Measurements from ENCODE around the gene ANKRD17. TPM values are rescaled to one million over a fixed set of nuclear protein-coding genes. Genes with fewer than 3 reads are reported as not detected.

ANKRD17 gene
- total RNA-seq, 1 donor from 2014 or later = 87.9 TPM

DNA sequence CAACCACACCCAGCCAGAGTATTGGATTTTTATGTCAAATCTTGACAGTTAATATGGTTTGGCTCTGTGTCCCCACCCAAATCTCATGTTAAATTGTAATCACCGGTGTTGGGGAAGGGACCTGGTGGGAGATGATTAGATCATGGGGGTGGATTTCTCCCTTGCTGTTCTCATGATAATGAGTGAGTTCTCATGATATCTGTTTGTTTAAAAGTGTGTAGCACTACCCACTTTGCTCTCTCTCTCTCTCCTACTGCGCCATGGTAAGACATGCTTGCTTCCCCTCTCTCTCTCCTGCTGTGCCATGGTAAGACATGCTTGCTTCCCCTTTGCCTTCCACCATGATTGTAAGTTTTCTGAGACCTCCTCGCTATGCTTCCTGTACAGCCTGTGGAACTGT is 102.2 kb downstream of the ANKRD17 start:
- TF ChIP-seq, protein P1, sequence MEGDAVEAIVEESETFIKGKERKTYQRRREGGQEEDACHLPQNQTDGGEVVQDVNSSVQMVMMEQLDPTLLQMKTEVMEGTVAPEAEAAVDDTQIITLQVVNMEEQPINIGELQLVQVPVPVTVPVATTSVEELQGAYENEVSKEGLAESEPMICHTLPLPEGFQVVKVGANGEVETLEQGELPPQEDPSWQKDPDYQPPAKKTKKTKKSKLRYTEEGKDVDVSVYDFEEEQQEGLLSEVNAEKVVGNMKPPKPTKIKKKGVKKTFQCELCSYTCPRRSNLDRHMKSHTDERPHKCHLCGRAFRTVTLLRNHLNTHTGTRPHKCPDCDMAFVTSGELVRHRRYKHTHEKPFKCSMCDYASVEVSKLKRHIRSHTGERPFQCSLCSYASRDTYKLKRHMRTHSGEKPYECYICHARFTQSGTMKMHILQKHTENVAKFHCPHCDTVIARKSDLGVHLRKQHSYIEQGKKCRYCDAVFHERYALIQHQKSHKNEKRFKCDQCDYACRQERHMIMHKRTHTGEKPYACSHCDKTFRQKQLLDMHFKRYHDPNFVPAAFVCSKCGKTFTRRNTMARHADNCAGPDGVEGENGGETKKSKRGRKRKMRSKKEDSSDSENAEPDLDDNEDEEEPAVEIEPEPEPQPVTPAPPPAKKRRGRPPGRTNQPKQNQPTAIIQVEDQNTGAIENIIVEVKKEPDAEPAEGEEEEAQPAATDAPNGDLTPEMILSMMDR (conservative IDR thresholded peaks at IDR 0.05) = no peak
- no peak for DNase-seq (ENCODE audit: low read depth, low spot score)
- Mint-ChIP-seq H3K4me3 (no peak overlapping the region), H3K36me3 (ENCODE audit: low read depth) (peaks cover 23% of the 10 kb centered on the region), H3K9me3 (no peaks in the 10 kb centered on the region), H3K4me1 (peaks cover 1% of the 10 kb centered on the region), H3K27ac (ENCODE audit: unreplicated experiment) (no peak overlapping the region), H3K27me3 (ENCODE audit: low read depth) (no peaks in the 10 kb centered on the region)

GRCh38 chr4:73152893-73153292 is 105.7 kb downstream of the ANKRD17 start:
- H3K4me1 Mint-ChIP-seq = no peaks in the 10 kb centered on the region
- TF ChIP-seq, protein P1 (conservative IDR thresholded peaks at IDR 0.05) = no peak
- H3K9me3 Mint-ChIP-seq = no peaks in the 10 kb centered on the region
- H3K36me3 Mint-ChIP-seq (ENCODE audit: low read depth) = peaks cover 18% of the 10 kb centered on the region
- no peak overlapping the region for H3K4me3 Mint-ChIP-seq
- no peak for DNase-seq (ENCODE audit: low read depth, low spot score)
- no peak overlapping the region for H3K27ac Mint-ChIP-seq (ENCODE audit: unreplicated experiment)
- no peaks in the 10 kb centered on the region for H3K27me3 Mint-ChIP-seq (ENCODE audit: low read depth)

DNA sequence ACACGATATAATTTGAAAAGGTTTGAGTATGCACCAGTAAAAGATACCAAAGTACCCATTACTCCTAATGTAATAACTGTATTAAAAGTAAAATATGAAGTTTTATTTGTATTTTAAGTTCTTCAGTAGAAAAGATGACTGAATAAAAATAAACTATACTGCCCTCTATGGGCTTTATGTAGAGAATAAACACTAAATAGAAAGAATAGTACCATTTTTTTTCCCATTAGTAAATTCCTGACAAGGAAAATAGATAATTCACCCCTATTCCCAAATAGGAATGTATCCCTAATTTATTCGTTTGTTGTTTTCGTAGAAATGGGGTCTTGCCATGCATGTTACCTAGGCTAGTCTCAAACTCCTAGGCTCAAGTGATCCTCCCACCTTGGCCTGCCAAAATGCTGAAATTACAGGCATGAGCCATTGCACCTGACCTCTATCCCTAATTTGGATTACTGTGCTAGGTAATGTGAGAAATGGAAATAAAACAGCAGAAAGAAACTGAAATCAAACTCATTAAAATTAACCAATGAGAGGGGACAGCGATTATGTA is 115.5 kb downstream of the ANKRD17 start:
- TF ChIP-seq, protein P1 (conservative IDR thresholded peaks at IDR 0.05) = peak; percentile 56
- H3K9me3 Mint-ChIP-seq = no peaks in the 10 kb centered on the region
- peaks cover 12% of the 10 kb centered on the region for H3K4me1 Mint-ChIP-seq
- no peaks in the 10 kb centered on the region for H3K27me3 Mint-ChIP-seq (ENCODE audit: low read depth)
- DNase-seq (ENCODE audit: low read depth, low spot score) = no peak
- H3K4me3 Mint-ChIP-seq = no peak overlapping the region
- peaks cover 17% of the 10 kb centered on the region for H3K36me3 Mint-ChIP-seq (ENCODE audit: low read depth)
- no peak overlapping the region for H3K27ac Mint-ChIP-seq (ENCODE audit: unreplicated experiment)

DNA sequence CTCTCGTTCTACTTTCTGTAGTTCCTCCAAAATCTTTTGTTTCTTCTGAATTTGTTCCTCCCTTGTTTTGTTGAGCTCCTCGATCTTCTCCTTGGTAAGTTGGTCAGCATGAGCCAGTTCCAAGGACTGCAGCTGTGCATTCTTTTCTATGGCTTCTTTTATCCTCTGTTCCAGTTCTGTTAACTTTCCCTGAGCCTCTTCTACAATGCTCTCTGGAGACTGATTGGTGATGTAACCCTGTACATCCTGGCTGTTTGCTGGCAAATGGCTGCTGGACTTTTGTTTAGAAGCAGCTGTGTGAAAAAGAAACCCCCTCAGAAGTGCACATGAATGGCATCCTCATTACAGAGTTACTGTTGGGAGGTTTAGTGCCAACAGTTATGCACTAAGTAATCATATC is 118.6 kb downstream of the ANKRD17 start:
- peak overlapping the region; percentile 11 for H3K4me3 Mint-ChIP-seq
- H3K9me3 Mint-ChIP-seq = no peaks in the 10 kb centered on the region
- no peaks in the 10 kb centered on the region for H3K27me3 Mint-ChIP-seq (ENCODE audit: low read depth)
- no peak for DNase-seq (ENCODE audit: low read depth, low spot score)
- H3K36me3 Mint-ChIP-seq (ENCODE audit: low read depth) = peaks cover 19% of the 10 kb centered on the region
- peaks cover 12% of the 10 kb centered on the region for H3K4me1 Mint-ChIP-seq
- TF ChIP-seq, protein P1 (conservative IDR thresholded peaks at IDR 0.05) = no peak
- peak overlapping the region; percentile 90 for H3K27ac Mint-ChIP-seq (ENCODE audit: unreplicated experiment)

DNA sequence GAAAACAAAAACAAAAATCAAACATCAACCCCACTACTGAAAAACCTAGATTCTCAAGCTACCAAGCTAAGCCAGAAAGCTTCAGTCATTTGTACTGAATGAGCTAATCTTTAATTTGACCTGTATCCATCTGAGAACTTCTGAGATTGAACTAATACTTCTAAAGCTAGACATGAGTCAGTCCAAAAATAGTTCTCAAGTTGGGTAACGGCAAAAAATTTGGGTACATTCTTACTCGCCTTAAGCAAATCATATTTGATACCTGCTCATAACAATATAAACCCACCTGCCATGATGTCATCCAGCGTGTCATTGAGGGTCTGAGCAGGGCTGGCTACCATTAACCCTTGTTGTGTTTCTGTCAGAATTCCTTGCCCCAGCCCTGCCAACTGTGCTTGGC is 119.4 kb downstream of the ANKRD17 start:
- H3K9me3 Mint-ChIP-seq = no peaks in the 10 kb centered on the region
- TF ChIP-seq, protein P1 (conservative IDR thresholded peaks at IDR 0.05) = no peak
- peak overlapping the region; percentile 75 for H3K27ac Mint-ChIP-seq (ENCODE audit: unreplicated experiment)
- DNase-seq (ENCODE audit: low read depth, low spot score) = no peak
- H3K4me3 Mint-ChIP-seq = no peak overlapping the region
- H3K27me3 Mint-ChIP-seq (ENCODE audit: low read depth) = no peaks in the 10 kb centered on the region
- H3K4me1 Mint-ChIP-seq = peaks cover 12% of the 10 kb centered on the region
- peaks cover 20% of the 10 kb centered on the region for H3K36me3 Mint-ChIP-seq (ENCODE audit: low read depth)
